Right atrium auricular region (tissue), 2 donors: ENCODE measurements around the gene CEACAM16. TPM values are rescaled to one million over a fixed set of nuclear protein-coding genes. Genes with fewer than 3 reads are reported as not detected.
A peak's percentile ranks its signal among the peaks of the same experiment; 100 is the strongest.
"Not testable (repeated sequence)": the region's sequence is repeated elsewhere in the genome, so short reads cannot be mapped to it uniquely, and the experiment has no call there.

ENCODE experiments used
- DNase-seq: peaks from one replicate; pipeline ENCODE4 v3.0.0-alpha.2; 2019; ENCODE audit warnings: low spot score
- H3K27ac ChIP-seq, 2 donors: fragments of 200-600 bp; sonication (generic); 1 replicate in 1 of 2; 2 replicates in 1 of 2; pipeline ENCODE4 v1.5.1; 2016 to 2019
- H3K27me3 ChIP-seq, 2 donors: fragments of 200-600 bp; sonication (generic); one replicate each; pipeline versions ENCODE4 v1.5.1 to v1.6.0; 2017 to 2019
- H3K36me3 ChIP-seq: fragments of 200-600 bp; sonication (generic); one replicate; pipeline ENCODE4 v1.5.1; 2016
- H3K4me1 ChIP-seq, 2 donors: fragments of 200-600 bp; sonication (generic); one replicate each; pipeline versions ENCODE4 v1.5.1 to v1.6.0; 2017 to 2019
- H3K4me3 ChIP-seq, 2 donors: fragments of 200-600 bp; sonication (generic); 1 replicate in 1 of 2; 2 replicates in 1 of 2; pipeline ENCODE4 v1.5.1; 2017 to 2019; ENCODE audit warnings: mild to moderate bottlenecking in 1 of 2, moderate library complexity in 1 of 2
- H3K9me3 ChIP-seq, 2 donors: fragments of 200-600 bp; sonication (generic); one replicate each; pipeline ENCODE4 v1.5.1; 2019
- total RNA-seq, 2 donors: library from RNA; depleted of rRNA; stranded (reverse); fragments of >200 nt; gene quantifications; one replicate each; pipeline ENCODE4 v1.1.0, GENCODE V29; 2016
- TF ChIP-seq, protein P1 (sequence below), 2 donors: fragments of 200-600 bp; sonication (generic); IDR thresholded peaks; one replicate each; pipeline ENCODE4 v1.5.1; 2019; ENCODE audit warnings: antibody characterized with exemption in 2 of 2

CEACAM16 gene
- total RNA-seq, 2 donors from 2014 or later, result not detected

DNA sequence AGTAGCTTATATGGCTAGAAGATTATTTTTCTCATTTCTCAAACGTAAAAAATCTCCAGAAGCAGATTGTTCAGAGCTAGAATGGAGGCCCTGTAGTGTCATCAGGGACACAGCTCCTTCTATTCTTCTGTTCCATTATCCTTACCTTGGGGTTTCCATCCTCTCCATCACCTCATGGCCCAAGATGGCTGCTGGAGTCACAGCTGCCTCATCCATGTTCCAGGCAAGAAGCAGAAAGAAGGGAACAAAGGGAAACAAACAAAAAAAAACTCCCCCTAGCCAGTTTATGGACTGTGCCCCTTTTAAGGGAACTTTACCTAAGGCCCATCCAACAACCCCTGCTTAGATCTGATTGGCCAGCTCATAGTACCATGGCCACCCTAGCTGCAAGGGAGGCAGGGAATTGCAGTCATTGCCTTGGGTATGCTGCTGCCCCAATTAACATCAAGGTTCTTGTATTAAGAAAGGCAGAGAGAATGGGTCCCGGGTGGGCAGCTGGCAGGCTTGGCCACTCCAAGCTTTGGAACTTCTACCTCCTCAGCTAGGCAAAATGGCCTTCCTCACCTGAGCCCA lies 15.7 kb downstream of the CEACAM16 start:
- TF ChIP-seq, protein P1, sequence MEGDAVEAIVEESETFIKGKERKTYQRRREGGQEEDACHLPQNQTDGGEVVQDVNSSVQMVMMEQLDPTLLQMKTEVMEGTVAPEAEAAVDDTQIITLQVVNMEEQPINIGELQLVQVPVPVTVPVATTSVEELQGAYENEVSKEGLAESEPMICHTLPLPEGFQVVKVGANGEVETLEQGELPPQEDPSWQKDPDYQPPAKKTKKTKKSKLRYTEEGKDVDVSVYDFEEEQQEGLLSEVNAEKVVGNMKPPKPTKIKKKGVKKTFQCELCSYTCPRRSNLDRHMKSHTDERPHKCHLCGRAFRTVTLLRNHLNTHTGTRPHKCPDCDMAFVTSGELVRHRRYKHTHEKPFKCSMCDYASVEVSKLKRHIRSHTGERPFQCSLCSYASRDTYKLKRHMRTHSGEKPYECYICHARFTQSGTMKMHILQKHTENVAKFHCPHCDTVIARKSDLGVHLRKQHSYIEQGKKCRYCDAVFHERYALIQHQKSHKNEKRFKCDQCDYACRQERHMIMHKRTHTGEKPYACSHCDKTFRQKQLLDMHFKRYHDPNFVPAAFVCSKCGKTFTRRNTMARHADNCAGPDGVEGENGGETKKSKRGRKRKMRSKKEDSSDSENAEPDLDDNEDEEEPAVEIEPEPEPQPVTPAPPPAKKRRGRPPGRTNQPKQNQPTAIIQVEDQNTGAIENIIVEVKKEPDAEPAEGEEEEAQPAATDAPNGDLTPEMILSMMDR (IDR thresholded peaks at IDR 0.05), result no peak
- H3K4me1 ChIP-seq, result peaks cover 0 to 13% of the 10 kb centered on the region in 2 donors
- no peaks in the 10 kb centered on the region for H3K36me3 ChIP-seq
- H3K27me3 ChIP-seq, result no peaks in the 10 kb centered on the region
- no peak overlapping the region for H3K4me3 ChIP-seq
- H3K9me3 ChIP-seq, result peaks cover 0 to 6% of the 10 kb centered on the region in 2 donors
- H3K27ac ChIP-seq, result no peak overlapping the region
- DNase-seq, result no peak

DNA sequence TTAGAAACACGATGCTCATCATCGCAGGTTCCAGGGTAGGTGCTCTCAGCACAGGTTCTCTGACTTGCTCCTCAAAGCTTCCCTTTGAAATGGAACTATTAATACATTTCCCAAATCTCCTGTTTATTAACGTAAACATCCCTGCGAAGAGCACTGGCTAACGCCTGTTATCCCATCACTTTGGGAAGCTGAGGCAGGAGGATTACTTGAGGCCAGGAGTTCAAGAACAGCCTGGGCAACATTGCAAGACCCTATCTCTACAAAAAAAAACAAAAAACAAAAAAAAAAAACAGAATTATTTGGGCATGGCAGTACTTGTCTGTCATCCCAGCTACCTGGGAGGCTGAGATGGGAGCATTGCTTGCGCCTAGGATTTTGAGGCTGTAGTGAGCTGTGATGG lies 18.7 kb downstream of the CEACAM16 start:
- Histone ChIP-seq H3K4me1 (peaks cover 0 to 34% of the 10 kb centered on the region in 2 donors), H3K27me3 (no peaks in the 10 kb centered on the region), H3K36me3 (no peaks in the 10 kb centered on the region), H3K27ac (peak overlapping the region; percentile 76 to 81), H3K9me3 (peaks cover 0 to 6% of the 10 kb centered on the region in 2 donors), H3K4me3 (no peak overlapping the region)
- TF ChIP-seq, protein P1 (IDR thresholded peaks at IDR 0.05), result no peak
- no peak for DNase-seq

DNA sequence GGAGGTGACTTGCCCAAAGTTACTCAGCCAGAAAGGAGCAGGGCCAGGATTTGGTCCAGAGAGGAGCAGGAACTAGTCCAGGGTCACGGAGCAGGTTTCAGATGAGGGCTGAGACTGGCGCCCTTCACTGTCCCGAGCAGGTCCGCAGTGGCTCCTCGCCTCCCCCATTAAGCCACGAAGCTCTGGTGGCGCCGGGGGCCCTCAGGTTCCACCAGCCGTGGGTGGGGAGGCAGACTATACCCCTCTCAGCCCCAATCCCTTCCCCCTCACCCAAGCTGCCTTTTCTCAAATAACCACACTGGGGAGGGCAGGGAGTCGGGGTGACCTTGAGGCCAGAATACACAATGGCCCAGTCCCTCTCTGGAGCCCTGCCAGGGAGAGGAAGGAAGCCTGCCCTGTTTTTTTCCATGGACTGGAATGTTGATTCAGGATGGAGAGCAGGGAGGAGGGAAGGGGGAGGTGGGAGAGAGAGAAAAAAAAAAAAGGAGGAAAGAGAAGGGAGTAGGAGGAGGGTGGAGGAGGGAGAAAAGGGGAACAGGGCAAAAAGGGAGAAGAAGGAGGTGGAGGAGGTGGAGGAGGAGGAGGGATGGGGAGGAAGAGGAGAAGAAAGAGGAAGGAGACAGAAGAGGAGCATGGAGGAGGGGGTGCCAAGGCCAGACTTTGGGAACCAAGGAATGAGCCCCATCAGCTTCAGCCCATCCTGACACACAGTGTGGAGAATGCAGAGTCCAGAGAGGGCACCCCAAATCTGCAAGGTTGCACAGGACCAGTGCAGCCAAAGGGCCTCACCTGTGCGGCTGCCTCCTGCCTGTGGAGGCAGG lies 19.7 kb downstream of the CEACAM16 start:
- H3K4me1 ChIP-seq, result peaks cover 0 to 43% of the 10 kb centered on the region in 2 donors
- H3K4me3 ChIP-seq, result peak overlapping the region in 1 of 2 donors; percentile 36
- H3K36me3 ChIP-seq, result no peaks in the 10 kb centered on the region
- no peaks in the 10 kb centered on the region for H3K27me3 ChIP-seq
- DNase-seq, result peak; percentile 88
- peaks cover 0 to 6% of the 10 kb centered on the region in 2 donors for H3K9me3 ChIP-seq
- TF ChIP-seq, protein P1 (IDR thresholded peaks at IDR 0.05), result no peak
- H3K27ac ChIP-seq, result peak overlapping the region; percentile 76 to 81

DNA sequence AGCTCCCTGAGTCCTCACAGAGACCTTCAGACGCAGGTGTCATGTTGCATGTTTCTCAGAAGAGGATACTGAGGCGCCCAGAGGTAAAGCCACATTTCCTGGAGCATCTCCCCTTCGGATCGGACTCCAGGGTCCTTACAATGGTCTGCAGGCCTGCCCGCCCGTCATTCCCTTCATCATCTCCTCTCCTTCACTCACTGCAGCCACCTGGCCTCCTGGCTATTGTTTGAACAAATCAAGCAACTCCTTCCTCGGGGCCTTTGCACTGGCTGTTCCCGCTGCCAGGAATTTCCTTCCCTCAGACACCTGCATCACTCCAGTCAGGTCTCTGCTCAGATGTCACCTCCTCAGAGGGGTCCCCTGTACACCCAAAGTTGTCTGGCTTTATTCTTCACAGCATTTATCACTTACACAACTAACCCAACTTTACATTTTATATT lies 20.3 kb downstream of the CEACAM16 start:
- Histone ChIP-seq H3K9me3 (peaks cover 0 to 6% of the 10 kb centered on the region in 2 donors), H3K27ac (peak overlapping the region; percentile 76 to 81), H3K4me1 (peaks cover 0 to 50% of the 10 kb centered on the region in 2 donors), H3K4me3 (no peak overlapping the region), H3K27me3 (no peaks in the 10 kb centered on the region), H3K36me3 (no peaks in the 10 kb centered on the region)
- no peak for DNase-seq
- TF ChIP-seq, protein P1 (IDR thresholded peaks at IDR 0.05), result no peak

DNA sequence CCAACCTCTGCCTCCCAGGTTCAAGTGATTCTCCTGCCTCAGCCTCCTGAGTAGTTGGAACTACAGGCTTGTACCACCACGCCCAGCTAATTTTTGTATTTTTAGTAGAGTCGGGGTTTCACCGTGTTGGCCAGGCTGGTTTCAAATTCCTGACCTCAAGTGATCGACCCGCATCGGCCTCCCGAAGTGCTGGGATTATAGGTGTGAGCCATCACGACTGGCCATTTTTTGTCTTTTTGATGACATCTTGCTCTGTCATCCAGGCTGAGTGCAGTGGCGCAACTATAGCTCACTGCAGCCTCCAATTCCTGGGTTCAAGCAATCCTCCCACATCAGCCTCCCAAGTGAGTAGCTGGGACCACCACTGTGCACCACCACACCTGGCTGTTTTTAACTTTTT lies 21.4 kb downstream of the CEACAM16 start:
- not testable (repeated sequence) for H3K4me3 ChIP-seq, H3K36me3 ChIP-seq, H3K27me3 ChIP-seq, H3K9me3 ChIP-seq, H3K27ac ChIP-seq, DNase-seq
- H3K4me1 ChIP-seq, result peaks cover 0 to 61% of the 10 kb centered on the region in 2 donors

DNA sequence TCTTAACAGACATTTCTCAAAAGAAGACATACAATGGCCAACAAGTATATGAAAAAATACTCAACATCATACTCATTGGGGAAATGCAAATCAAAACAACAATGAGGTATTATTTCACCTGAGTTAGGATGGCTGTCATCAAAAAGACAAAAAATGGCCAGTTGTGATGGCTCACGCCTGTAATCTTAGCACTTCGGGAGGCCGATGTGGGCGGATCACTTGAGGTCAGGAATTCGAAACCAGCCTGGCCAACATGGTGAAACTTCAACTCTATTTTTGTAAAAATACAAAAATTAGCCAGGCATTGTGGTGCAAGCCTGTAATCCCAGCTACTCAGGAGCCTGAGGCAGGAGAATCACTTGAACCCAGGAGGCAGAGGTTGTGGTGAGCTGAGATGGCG lies 22.0 kb downstream of the CEACAM16 start:
- Histone ChIP-seq H3K4me3 (no peak overlapping the region), H3K4me1 (peaks cover 0 to 64% of the 10 kb centered on the region in 2 donors), H3K27me3 (no peaks in the 10 kb centered on the region), H3K27ac (no peak overlapping the region), H3K9me3 (no peaks in the 10 kb centered on the region), H3K36me3 (no peaks in the 10 kb centered on the region)
- no peak for DNase-seq
- TF ChIP-seq, protein P1 (IDR thresholded peaks at IDR 0.05), result no peak

DNA sequence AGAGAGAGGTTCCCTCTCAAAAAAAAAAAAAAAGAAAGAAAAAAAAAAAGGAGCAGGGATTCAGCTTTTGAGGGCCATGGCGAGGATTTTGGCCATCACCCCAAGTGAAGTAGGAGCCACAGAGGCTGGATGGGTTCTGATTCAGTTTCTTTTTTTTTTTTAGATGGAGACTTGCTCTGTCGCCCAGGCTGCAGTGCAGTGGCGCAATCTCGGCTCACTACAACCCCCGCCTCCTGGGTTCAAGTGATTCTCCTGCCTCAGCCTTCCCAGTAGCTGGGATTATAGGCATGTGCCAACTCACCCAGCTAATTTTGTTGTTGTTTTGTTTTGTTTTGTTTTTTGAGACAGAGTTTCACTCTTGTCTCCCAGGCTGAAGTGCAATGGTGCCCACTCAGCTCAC lies 22.4 kb downstream of the CEACAM16 start:
- not testable (repeated sequence) for H3K36me3 ChIP-seq, H3K27ac ChIP-seq, H3K4me3 ChIP-seq, H3K27me3 ChIP-seq, H3K9me3 ChIP-seq, DNase-seq
- H3K4me1 ChIP-seq, result peaks cover 0 to 64% of the 10 kb centered on the region in 2 donors
